ENCODE measurements around the gene KIF21B. TPM values are rescaled to one million over a fixed set of nuclear protein-coding genes. Genes with fewer than 3 reads are reported as not detected.

KIF21B gene
- total RNA-seq, 1 experiment from 2014 or later = 0.74 TPM

DNA sequence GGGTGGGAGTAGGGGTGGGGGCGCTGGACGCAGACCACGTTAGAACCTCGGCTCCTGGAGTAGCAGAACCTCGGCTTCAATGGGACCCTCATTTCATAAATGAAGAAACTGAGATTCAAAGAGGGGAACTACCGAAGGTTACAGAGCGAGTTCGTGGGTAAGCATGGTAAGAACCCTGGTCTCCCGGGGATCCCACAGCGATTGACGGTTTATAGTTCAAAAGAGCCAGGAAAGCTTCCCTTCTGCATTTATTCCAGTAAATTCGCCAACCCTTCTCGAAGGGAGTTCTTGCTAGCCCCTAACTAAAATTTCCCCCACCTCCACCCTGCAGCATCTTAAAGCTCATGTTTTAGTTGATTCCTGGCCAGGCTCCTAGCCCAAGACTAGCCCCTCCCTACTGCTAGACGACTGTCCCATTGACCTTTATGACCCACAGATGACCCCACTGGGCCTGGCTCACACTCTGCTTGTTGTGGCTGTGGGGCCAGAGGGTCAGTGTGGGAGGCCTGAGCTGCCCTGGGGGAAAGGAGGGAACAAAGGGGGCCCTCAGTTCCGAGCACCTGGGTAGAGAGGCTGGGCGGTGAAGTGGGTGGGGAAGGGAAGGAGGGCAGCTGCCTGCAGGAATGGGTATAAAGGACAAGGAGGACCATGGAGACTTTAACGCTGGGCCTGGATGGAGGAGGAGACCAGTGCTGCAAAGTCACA, 558 bp upstream of the KIF21B start:
- in situ Hi-C loops (cut with HindIII; ENCODE audit: low pct_unique_long_range_greater_than_20kb, low sequenced_read_pairs) = no loop called here
- DNase-seq (ENCODE audit: low read depth, low spot score) = no peak

DNA sequence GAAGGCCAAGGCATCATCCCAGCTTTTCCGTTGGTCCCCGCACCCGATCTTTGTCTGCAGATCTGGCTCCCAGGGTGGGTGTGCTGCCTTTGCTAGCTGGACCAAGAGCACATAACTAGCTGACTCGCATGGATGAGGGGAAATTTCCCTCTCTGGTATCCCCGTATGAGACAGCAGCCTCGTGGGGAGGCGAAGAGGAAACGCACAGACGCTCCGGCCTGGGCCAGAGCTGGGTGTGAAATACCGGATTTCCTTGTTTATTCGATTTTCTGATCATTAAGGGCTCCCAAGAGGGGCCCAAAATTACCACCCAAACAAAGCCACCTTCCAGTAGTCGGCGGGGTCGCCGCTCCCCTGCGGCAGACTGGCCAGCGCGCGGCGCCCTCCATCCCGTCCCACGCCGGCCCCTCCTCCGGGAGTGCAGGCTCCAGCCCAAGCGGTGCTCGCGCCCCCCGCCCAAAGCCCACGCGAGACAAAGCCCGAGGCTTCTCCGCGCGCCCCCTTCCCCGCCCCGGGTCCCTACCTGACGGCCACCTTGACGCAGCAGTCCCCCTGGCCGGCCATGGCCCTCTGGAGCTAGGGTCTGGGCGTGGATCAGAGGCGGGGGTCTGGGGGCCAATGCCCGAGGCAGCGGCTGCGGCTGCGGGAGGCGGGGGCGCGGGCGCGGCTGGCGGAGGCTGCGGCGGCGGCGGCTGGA, 546 bp downstream of the KIF21B start:
- in situ Hi-C loops (cut with HindIII; ENCODE audit: low pct_unique_long_range_greater_than_20kb, low sequenced_read_pairs) = no loop called here
- no peak for DNase-seq (ENCODE audit: low read depth, low spot score)

DNA sequence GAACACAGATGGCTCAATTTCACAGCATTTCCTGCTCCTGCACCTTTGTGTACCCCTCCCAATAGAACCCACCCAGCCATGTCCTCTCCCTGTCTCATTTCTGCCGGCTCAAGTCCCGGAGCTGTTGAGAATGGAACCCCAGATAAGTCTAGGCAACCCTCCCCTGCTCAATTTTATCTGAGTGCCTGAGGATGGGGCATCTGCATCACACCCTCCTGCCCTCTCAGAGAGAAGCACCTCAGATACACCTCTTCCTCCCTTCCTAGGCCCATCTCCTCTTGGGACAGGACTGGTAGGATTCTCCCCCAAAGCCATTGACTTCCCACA, 1.1 kb downstream of the KIF21B start:
- no peak for DNase-seq (ENCODE audit: low read depth, low spot score)
- in situ Hi-C loops (cut with HindIII; ENCODE audit: low pct_unique_long_range_greater_than_20kb, low sequenced_read_pairs) = no loop called here

DNA sequence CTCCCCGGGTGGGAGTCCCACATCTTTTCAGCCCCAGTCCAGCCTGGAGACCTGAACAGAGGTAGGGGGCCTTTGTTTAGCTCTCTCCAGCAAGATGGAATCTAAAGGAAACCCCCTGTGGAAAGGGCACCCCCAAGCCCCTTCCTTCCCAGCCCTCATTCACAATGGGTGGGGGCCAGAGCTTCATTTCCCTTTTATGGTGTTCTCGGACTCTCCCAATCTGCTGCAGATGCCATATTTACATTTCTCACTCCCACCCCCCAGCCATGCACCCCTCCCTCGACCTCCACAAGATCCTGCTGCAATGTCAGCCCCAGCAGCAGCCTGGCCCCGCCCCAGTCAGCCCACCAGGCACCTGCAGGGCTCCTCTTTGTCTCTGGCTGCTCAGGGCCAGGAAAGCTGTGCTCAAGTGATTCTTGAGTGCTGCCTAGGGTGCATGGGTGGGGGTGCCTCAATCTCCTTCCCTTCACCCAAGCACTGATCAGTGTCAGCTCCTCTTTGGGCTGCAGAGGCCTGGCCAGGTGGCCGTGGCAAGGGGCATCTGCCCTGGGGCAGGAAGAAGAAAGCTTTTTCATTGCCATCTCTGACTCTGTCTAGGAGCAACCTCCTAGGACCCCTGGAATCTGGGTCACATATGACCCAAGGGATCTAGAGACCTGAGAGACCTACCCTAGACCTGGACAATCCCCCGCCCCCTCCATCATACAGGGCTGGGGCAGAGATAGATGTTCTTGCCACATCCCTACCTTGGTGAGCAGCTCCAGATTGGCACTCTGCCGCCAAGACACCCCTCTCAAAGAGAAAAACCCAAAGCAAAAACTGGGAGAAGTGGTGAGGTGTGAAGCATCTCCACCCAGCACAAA, 1.7 kb downstream of the KIF21B start:
- no peak for DNase-seq (ENCODE audit: low read depth, low spot score)
- in situ Hi-C loops (cut with HindIII; ENCODE audit: low pct_unique_long_range_greater_than_20kb, low sequenced_read_pairs) = no loop called here

DNA sequence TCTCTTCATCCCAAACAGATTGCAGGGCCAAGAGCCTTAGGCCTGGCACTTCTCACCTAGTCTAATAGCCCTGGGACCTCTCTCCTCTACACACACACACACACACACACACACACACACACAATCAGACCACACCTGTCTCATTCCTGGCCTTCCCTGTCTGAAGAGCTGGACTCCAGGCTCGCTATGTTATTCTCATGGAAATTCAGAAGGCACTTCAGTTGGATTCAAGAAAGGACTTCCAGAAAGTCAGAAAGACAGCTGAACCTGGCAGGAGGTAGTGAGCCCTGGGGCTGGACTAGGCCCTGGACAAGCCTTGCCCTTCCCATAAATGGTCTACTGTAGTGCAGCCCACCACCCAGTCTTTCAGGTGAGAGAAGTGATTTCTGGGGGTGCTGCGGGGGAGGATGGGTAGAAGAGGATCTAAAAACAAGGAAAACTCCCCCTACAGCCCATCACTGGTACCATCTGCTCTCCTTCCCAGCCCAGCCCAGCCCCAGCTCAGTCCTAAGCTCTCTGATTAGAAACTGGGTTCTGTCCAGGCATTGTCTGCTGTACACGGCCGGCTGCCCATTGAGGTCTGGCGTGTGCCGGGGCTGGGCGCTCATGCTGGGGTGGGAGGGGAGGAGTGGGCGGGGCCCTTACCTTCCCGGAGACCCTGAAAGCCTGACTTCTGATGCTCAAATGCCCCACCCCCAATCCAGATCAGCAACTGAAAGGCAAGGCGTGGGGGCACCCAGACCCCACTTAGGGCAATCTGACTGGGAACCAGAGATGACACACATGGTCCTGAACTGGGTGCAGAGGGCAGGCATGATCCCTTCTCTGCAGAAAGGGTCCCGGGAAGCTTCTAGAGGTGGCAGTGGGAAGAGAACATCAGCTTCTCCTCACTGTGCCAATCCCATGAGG, 2.5 kb downstream of the KIF21B start:
- peak; percentile 39 for DNase-seq (ENCODE audit: low read depth, low spot score)
- in situ Hi-C loops (cut with HindIII; ENCODE audit: low pct_unique_long_range_greater_than_20kb, low sequenced_read_pairs) = no loop called here

DNA sequence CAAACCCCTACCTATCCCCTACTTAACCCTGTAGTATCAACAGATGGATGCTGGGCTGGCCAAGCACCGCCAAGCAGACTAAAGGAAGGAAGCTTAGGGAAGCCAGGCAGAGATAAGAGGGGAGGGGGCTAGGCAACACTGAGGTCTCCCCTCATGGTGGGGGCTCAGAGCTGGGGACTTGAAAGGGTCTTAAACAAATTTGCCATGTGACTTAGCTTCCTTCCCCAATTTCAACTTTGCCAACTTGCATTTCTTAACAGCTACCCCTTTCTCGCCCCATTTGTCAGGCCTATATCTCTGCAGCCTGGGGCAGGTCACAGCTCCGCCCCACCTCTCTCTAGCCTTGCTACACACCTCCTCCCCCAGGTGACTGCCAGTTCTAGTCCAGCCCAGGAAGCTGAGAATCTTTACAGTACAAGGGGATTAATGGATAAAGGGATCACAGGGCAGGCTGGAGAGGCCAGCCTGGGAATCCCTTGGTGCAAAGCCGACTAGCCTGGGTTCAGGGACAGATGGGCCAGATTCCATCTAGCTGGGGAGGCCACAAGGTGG, 3.4 kb downstream of the KIF21B start:
- no peak for DNase-seq (ENCODE audit: low read depth, low spot score)
- in situ Hi-C loops (cut with HindIII; ENCODE audit: low pct_unique_long_range_greater_than_20kb, low sequenced_read_pairs) = no loop called here

DNA sequence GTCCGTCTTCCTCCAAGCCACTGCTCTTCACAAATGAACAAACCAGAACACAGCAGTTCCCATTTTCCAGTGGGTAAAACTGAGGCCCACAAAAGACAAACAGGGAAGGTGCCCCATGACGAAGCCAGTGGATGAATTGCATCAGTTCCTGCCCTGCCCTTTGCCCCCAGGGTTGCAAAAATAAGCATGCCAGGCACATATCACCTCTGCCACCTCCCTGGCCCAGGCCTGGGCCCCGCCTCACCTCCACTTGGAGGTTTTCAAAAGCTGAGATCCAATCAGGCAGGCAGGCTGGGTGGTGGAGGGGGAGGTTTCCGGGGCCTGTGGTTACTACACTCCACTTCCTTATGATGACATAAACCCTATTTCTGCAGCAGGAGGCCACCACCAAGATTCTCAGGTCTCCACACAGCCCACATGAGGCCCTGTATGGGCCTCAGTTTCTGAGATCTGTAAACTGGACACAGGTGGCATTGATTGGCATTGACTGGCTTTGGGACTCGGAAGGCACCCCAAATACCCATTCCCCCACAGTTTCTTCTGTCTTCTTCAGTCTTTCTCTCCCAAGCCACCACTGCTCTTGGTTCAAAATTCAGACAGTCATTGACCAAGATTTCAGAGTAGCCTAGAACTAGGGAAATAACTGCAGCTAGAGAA, 4.1 kb downstream of the KIF21B start:
- in situ Hi-C loops (cut with HindIII; ENCODE audit: low pct_unique_long_range_greater_than_20kb, low sequenced_read_pairs) = no loop called here
- peak; percentile 33 for DNase-seq (ENCODE audit: low read depth, low spot score)

DNA sequence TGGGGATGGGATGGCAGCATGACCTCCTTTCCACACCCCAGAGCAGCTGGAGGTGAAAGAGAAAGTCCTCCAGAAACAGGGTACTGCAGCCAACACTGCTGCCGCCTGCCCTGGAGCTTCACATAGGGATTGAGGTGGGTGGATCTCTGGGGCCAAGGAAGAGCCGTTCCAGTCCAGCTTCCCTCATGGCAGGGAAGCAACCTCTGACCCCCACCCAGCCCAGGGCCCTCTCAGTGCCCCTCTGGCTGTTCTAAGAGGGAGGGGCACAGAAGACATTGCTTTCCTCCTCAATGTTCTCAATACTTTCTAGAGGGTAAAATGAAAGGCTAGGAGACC, 5.7 kb downstream of the KIF21B start:
- no peak for DNase-seq (ENCODE audit: low read depth, low spot score)
- in situ Hi-C loops (cut with HindIII; ENCODE audit: low pct_unique_long_range_greater_than_20kb, low sequenced_read_pairs) = no loop called here

DNA sequence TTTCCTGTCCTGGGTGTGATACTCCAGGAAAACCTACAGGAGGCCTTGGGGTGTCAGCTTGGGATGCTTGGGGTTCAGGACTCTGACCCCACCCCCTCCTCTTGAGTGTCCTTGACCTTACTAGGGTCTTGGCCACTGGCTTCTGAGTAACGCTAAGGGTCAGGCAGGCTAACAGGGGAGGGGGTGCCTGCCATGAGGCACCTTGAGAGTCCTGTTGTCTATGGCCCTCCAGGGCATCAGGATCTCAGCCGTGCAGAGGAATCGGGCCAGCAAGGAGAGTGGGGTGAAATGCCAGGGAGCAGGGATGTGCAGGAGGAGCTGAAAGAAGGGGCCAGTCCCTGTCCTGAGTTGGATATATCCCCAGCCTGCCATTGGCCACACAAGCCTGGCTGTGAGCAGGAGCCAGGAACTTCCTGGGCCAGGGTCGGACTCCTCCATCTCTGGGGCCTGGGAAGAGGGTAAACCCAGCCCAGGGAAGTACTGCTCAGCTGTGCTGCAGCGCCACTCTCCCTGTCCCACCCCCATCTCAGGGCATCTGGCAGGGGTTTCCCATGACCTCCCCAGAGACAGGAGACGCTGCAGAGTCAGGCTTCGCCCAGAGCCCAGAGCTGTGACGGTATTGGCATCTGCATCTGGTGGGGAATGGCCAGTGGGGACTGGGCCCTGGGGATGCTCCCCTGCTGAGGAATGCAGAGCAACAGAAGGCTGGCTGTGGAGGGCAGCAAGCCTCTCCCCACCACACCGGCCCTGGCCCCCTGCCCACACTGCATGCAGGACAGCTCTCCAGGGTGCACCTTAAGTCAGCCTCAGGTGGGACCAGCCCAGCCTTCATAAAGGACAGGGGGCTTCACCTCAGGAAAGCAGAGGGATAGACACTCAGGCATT, 6.3 kb downstream of the KIF21B start:
- in situ Hi-C loops (cut with HindIII; ENCODE audit: low pct_unique_long_range_greater_than_20kb, low sequenced_read_pairs) = no loop called here
- no peak for DNase-seq (ENCODE audit: low read depth, low spot score)

DNA sequence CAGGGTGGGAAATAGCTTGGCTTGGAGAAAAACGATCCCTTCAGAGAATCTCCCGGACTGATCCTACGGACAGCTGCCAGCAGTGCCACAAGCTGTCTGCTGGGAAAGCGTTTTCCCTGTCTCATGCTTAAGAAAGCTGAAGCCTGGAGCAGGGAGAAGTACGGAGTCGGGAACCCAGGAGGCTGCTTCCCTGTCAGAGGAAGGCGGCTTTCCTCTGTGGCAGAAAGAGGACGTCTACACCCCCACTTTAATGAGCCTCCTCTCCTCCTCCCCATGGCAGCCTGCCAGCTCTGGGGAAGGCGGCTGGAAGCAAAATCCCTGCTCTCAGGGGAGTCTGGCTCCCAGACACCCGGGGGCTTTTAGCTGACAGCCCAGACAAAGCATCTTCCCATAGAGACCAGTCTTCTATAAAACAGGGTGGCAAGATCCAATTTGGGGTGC, 7.3 kb downstream of the KIF21B start:
- DNase-seq (ENCODE audit: low read depth, low spot score) = no peak

DNA sequence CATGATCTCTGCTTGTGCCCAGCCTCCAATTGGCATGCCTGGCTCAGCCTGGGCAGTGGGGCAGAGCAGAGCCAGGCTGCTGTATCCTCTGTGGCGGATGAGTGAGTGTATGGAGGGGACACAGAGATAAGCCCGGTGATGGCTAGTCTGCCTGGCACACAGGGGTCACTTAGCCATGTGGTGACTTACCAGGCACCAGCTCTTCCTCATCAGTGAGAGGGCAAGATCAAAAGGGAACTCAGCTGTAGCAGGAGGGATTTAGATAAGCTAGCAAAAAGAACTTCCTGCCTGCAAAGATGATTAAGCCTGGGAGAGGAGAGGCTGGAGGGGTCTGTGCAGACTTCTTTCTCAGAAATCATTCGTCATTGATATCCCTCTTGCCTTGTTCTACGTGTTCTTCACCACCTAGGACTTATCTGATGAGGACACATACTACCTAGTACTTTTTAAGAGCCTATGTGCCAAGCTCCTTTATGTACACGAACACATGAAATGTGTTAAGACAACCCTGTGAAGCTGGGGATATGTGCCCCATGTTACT, 7.9 kb downstream of the KIF21B start:
- no peak for DNase-seq (ENCODE audit: low read depth, low spot score)
- in situ Hi-C loops (cut with HindIII; ENCODE audit: low pct_unique_long_range_greater_than_20kb, low sequenced_read_pairs) = no loop called here

More for the DNA sequence above, 7.3 kb downstream of the KIF21B start:
- in situ Hi-C loops (cut with HindIII; ENCODE audit: low pct_unique_long_range_greater_than_20kb, low sequenced_read_pairs) = no loop called here

DNA sequence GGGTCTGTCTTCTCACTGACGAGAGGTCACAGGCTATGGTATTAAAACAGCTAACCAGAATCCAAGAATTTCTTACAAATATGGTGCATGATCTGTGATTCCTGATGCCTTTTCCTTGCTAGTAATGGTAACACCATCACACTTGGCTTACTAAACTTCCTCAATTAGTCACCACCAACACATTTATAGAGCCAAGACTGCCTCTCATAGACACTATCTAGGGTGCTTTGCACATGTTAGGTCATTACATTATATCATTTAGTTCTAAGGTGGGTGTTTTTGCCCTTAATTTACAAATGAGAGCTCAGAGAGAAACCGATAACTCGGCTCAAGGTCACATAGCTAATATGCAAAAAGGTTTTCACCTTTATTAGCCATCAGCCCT, 8.7 kb downstream of the KIF21B start:
- in situ Hi-C loops (cut with HindIII; ENCODE audit: low pct_unique_long_range_greater_than_20kb, low sequenced_read_pairs) = no loop called here
- no peak for DNase-seq (ENCODE audit: low read depth, low spot score)

DNA sequence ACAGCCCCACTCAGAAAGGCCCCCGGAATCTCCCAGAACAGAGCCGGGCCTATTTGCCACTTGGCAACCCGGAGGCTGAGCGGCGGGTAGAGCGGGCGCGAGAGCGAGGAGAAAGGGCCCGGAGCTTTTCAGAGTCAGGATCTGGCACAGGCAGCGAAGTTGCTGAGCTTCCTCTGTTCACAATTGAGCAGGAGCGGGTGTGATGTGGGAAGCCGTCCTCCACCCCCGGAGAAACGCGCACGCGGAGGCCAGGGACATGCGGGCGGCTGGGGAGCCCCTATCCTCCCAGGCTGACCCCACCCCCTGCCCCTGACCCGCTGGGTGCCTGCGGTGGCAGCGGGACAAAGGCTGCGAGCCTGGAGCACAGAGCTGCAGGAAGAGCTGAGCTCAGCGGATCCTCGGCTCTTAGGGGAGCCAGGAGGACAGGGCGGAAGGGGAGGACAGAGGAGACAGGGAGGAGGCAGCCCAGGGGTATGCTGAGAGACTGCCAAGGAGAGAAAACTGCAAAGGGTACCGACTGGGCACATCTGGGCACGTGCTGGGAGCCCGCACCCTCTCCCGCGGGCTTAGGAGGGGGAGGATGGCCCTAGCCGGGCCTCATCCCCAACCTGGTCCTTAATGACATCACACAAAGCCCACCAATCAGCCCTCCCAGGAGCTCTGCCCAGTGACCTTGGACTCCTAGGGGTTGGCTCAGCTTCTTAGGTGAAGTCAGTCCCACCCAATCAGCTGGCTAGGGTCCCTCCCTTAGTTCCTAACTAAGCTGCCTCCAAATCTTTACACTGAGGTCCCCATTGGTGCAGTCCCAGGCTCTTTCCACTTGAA, 9.3 kb downstream of the KIF21B start:
- in situ Hi-C loops (cut with HindIII; ENCODE audit: low pct_unique_long_range_greater_than_20kb, low sequenced_read_pairs) = no loop called here

DNA sequence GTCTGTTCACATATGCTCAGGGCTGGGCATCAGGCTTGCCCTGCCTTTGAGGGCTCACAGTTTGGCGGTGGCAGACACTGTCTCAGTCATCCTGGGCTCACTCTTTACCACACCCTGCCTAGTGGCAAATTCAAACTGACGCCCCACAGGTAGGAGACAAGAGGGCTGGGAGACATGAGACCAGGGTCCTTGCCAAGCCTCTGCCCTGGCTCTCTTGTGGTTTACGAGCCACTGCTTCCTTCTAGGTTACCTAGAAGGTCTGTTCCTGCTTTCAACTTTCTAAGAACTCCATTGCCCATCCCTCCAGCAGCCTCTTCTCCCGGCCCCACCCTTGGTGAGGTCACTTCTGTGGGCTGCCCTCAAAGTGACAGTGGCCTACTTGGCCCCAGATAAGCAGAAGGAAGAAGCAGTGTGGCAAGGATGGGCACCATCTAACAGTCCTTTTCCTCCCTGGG, 10.5 kb downstream of the KIF21B start:
- DNase-seq (ENCODE audit: low read depth, low spot score) = no peak
- in situ Hi-C loops (cut with HindIII; ENCODE audit: low pct_unique_long_range_greater_than_20kb, low sequenced_read_pairs) = no loop called here

More for the DNA sequence above, 9.3 kb downstream of the KIF21B start:
- no peak for DNase-seq (ENCODE audit: low read depth, low spot score)

DNA sequence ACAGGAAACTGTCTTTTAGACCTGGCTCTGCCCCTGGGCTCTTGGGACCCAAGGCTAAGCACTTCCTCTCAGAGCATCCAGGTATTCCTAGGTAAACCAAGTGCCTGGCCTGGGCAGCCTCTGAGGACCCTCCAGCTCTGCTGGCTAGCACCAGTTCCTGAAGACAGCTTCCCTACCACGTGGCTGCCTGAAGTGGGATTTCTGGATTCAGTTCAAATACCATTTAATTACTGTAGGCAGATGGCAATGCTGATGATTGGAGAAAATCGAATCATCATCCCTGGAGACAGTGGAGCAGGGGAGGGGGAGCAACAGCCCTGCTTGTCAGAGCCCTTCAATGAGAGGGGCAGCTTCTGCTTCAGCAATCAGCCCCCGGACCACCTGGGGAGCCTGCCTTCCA, 11.9 kb downstream of the KIF21B start:
- DNase-seq (ENCODE audit: low read depth, low spot score) = no peak
- in situ Hi-C loops (cut with HindIII; ENCODE audit: low pct_unique_long_range_greater_than_20kb, low sequenced_read_pairs) = no loop called here
